Measurements from ENCODE around the gene GNAS-AS1.

DNA sequence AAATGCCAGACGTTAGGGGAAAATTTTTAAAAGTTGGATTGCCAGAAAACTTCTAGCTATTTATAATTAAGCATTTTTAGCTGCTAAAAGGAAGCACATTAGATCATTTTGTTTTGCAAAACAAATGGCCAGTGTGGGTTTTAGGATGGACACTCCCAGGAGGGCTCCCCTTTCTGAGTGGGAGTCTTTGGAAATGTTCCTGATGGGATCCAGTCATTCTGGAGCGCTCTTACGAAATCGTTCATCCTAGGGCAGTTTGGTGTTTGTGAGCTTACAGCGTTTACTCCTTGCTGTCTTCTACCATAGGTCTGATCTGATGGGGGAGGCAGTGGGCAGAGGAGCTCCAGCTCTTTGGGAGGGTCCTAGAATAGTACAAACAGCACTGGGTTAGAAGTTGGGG lies 16.5 kb upstream of the GNAS-AS1 start:
- TF ChIP-seq, protein P1, sequence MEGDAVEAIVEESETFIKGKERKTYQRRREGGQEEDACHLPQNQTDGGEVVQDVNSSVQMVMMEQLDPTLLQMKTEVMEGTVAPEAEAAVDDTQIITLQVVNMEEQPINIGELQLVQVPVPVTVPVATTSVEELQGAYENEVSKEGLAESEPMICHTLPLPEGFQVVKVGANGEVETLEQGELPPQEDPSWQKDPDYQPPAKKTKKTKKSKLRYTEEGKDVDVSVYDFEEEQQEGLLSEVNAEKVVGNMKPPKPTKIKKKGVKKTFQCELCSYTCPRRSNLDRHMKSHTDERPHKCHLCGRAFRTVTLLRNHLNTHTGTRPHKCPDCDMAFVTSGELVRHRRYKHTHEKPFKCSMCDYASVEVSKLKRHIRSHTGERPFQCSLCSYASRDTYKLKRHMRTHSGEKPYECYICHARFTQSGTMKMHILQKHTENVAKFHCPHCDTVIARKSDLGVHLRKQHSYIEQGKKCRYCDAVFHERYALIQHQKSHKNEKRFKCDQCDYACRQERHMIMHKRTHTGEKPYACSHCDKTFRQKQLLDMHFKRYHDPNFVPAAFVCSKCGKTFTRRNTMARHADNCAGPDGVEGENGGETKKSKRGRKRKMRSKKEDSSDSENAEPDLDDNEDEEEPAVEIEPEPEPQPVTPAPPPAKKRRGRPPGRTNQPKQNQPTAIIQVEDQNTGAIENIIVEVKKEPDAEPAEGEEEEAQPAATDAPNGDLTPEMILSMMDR (IDR thresholded peaks at IDR 0.05; ENCODE audit: insufficient read depth, low read length), result no peak
- TF ChIP-seq POLR2AphosphoS5 (IDR thresholded peaks at IDR 0.05; ENCODE audit: low read depth) (no peak), SPI1 (IDR thresholded peaks at IDR 0.05; ENCODE audit: borderline replicate concordance, low read depth) (no peak)
- TF ChIP-seq, protein P2, sequence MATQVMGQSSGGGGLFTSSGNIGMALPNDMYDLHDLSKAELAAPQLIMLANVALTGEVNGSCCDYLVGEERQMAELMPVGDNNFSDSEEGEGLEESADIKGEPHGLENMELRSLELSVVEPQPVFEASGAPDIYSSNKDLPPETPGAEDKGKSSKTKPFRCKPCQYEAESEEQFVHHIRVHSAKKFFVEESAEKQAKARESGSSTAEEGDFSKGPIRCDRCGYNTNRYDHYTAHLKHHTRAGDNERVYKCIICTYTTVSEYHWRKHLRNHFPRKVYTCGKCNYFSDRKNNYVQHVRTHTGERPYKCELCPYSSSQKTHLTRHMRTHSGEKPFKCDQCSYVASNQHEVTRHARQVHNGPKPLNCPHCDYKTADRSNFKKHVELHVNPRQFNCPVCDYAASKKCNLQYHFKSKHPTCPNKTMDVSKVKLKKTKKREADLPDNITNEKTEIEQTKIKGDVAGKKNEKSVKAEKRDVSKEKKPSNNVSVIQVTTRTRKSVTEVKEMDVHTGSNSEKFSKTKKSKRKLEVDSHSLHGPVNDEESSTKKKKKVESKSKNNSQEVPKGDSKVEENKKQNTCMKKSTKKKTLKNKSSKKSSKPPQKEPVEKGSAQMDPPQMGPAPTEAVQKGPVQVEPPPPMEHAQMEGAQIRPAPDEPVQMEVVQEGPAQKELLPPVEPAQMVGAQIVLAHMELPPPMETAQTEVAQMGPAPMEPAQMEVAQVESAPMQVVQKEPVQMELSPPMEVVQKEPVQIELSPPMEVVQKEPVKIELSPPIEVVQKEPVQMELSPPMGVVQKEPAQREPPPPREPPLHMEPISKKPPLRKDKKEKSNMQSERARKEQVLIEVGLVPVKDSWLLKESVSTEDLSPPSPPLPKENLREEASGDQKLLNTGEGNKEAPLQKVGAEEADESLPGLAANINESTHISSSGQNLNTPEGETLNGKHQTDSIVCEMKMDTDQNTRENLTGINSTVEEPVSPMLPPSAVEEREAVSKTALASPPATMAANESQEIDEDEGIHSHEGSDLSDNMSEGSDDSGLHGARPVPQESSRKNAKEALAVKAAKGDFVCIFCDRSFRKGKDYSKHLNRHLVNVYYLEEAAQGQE (IDR thresholded peaks at IDR 0.05; ENCODE audit: insufficient replicate concordance, low read depth), result no peak
